PC-3 (cell line): ENCODE results near the gene SLC38A9.

Experiments used
- CTCF ChIP-seq: fragments of 300-600 bp; sonication (generic); conservative IDR thresholded peaks from 2 replicates; pipeline ENCODE4 v1.5.1; 2017; ENCODE audit warnings: antibody characterized with exemption, low read depth, mild to moderate bottlenecking, low read length
- EZH2 ChIP-seq: fragments of 300-600 bp; sonication (generic); IDR thresholded peaks from one replicate; pipeline ENCODE4 v1.6.1; 2017; ENCODE audit warnings: antibody characterized with exemption, mild to moderate bottlenecking, low read length; ENCODE audit not compliant: unreplicated experiment

GRCh38 chr5:55601628-55602027, 110.5 kb downstream of the SLC38A9 start:
- TF ChIP-seq CTCF (no peak), EZH2 (no peak)
